Measurements from ENCODE around the gene ETS2.

The ETS2 gene

GRCh38 chr21:38802050-38803026 is 3.4 kb upstream of the ETS2 start:
- DNase-seq, result no peak

GRCh38 chr21:38803075-38803660 is 2.6 kb upstream of the ETS2 start:
- DNase-seq, result no peak

DNA sequence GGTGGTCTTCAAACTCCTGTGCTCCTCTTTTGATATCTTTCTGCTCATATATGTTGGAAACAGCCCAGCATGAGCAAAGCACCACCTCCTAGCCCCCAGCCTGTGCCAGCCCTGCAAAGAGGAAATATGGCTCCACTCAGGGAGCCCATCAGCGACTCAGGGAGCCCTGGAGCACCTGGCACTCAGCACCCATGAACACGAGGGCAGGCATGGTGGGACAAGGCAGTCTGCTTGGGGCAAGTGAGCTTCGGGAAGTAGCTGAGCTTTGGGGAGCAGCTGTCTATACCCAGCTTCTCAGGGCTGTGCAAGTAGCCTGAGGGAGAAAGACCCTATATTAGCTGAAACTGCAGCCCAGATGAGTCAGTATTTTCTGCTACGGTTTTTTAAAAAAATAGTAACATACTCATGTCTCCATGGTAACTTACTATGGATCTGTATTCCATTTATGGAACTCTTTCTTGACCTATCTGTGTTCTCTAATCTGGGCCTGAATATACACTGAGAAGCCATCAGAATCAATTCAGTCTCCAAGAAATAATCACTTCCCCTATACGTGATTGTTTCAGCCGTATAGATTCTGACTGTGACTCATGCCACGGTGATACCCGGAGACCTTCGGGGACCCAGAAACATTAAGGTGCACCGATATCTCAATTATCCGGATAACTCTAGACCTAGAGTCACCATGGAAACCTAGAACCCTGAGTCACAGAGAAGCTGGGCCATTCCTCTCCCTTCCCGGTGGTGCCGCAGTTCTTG is 1.5 kb upstream of the ETS2 start:
- peak; percentile 50 for DNase-seq

- DNase-seq, result peak; percentile 59
Measured at GRCh38 chr21:38804789-38805327, 871 bp upstream of the ETS2 start.

DNA sequence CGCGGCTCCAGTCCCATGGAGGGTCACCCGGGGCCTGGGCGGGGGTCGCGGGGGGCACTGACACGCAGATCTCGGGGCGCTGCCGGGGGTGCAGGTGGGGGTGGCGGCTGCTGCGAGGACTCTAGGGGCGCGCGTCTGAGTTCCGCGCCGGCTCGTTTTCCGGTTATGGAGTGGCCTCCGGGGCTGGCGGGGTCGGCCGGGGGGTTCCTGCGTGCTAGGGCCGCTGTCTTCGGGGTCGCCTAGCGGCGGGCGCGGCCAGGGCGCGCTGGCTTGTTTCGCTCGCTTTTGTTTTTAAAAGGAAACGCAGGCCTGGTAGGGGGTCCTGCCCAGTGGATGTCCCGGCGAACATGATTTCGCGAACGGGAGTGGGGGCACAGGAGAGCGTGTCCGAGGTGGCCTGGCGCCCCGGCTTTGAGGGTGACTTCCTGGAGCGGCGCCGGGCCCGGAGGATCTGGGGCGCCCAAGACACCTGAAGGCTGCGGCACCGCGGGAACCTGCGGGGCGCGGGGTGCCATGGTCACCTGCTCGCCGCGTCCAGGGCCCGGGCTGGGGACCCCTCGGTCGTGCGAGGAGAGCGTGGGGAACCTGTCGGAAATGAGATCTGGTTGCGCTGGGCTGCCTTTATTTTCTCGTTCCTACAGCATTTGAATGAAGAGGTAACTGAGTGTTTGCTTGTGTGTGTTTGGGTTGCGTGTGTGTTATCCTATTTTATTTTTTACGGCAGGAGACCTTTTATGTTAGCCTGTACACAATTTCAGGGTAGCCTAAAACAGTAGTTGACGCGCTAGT is 618 bp downstream of the ETS2 start:
- peak; percentile 35 for DNase-seq

DNA sequence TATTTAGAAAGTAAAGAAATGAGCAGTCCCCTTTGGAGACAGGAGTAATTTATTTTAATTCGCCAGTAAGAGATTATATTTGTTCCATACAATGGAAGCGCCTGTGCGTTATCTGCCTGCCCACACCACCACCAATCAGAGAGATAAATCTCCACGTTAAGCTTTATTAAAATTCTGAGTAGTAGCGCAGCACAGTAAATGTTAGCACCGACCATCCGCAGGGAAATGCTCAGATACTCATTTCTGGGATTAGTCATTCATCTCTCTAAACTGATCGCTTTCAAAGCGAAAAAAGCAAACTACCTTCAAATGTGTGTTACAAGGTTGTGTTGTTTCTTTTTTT is 1.2 kb downstream of the ETS2 start:
- peak; percentile 47 for DNase-seq

DNA sequence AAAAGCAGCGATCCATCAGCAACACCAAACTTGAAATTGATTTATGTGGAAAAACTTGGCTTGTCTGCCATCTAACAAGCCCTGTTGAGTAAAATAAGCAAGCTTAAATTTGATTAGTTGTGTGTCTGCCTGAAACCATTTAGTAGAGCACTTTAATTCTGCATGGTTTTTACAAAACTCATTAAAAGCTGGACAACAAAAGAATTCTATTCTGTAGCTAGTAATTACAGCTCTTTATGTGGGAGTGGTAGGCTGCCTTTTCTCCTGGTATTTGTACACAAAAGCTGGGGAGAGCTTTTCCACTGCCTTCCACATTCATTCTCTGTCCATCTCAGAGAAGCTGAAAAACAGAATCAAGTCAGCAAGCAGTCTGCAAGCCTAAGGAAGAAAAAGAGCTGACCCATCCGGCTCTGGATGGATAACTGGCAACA is 1.7 kb downstream of the ETS2 start:
- peak; percentile 24 for DNase-seq

DNA sequence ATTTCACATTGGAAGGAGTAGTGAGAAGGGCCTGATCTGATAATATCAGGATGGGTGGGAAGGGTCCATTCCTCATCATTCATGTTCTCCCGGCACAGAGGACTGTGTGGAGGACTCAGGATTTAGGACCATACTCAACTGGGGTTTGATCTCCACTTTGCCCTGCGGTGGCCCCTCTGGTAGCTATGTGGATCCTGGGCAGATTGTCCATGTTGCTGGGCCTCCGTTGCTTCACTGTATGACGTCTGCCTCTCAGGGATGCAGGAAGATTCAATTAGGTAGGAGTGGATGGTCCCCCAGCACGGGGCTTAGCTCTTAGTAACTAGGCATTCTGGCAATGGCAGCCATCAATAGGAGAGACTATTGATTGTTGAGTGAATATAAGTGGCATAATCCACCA is 2.3 kb downstream of the ETS2 start:
- no peak for DNase-seq

DNA sequence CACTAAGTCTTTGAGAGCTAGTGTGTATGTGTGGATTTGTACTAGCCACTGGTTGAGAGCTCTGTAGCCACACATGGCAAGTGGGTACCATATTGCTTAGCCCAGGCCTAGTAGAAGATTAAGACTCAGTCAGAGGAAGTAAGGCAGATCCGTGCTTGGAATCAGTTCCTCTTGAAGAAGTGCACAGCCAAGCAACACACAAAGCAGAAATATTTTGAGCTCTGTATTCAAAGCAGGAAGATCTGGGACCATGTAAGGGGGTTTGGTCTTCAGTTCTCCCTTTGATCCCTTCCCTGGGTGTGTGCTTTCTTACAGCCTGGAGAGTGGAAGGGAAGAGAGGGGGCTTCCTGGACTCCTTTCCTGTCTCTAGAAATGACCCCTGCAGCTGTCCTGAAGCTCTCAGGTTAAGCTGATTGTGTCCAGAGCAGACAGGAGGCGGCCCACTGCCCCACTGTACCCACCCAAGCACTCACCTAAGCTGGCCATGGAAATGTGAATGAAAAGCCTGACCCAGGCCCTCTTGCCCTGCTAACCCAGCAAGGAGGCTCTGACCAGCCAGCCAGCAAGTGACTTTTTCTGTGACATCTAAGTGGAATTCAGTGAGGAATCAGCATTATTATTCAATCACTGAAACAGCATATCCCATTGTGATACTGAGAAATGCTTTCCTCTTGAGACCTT is 3.6 kb downstream of the ETS2 start:
- DNase-seq, result peak; percentile 82

- DNase-seq, result no peak
Measured at GRCh38 chr21:38810034-38810825, 4.5 kb downstream of the ETS2 start.

GRCh38 chr21:38810826-38811164 is 5.1 kb downstream of the ETS2 start:
- DNase-seq, result no peak

GRCh38 chr21:38811257-38811656 is 5.5 kb downstream of the ETS2 start:
- peak; percentile 97 for DNase-seq

GRCh38 chr21:38813143-38813542 is 7.4 kb downstream of the ETS2 start:
- no peak for DNase-seq

DNA sequence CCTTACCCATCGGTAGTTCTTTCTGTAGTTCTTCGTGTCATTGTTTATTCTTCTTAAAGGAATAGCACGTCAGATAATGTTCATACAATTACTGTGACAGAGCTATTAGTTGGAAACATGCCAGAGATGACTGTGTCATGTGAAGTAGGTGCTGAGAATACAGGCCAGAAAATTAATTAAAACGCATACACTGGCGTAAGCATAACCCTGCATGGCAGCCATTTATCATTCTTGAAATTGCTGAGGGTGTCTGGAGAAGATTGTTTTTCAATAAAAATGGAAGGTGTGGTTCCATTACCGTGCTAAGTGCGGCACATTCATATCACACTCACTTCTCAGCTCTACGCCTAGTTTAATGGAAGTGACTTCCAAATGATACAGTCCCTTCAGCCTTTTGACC is 7.8 kb downstream of the ETS2 start:
- no peak for DNase-seq

GRCh38 chr21:38814126-38815059 is 8.7 kb downstream of the ETS2 start:
- no peak for DNase-seq

GRCh38 chr21:38815060-38815405 is 9.3 kb downstream of the ETS2 start:
- DNase-seq, result no peak

DNA sequence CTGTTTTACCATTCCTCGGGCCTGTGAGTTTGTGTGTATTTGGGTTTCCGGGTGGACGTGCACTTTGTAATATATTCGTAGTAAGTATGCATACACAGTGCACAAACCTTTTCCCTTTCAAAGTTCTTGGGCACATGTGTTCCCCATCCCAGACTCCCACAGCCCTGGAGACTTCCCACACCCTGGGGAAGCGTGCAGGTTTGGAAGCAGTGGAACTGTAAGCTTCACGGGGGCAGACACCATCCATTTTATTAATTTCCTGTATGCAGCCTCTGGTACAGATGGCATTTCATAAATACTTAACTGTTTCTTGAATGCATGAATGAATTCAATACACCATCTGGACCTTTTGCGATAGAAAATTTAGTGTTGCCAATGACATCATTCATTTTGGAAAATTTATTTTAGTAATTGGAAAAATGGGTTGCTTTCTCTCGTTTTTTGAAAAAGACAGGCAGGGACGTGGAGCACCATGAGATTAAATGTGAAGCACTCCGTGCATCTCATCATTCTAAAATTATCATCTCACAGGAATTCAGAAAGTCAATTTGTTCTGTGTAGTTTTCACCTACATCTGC is 10.8 kb downstream of the ETS2 start:
- DNase-seq, result no peak

DNA sequence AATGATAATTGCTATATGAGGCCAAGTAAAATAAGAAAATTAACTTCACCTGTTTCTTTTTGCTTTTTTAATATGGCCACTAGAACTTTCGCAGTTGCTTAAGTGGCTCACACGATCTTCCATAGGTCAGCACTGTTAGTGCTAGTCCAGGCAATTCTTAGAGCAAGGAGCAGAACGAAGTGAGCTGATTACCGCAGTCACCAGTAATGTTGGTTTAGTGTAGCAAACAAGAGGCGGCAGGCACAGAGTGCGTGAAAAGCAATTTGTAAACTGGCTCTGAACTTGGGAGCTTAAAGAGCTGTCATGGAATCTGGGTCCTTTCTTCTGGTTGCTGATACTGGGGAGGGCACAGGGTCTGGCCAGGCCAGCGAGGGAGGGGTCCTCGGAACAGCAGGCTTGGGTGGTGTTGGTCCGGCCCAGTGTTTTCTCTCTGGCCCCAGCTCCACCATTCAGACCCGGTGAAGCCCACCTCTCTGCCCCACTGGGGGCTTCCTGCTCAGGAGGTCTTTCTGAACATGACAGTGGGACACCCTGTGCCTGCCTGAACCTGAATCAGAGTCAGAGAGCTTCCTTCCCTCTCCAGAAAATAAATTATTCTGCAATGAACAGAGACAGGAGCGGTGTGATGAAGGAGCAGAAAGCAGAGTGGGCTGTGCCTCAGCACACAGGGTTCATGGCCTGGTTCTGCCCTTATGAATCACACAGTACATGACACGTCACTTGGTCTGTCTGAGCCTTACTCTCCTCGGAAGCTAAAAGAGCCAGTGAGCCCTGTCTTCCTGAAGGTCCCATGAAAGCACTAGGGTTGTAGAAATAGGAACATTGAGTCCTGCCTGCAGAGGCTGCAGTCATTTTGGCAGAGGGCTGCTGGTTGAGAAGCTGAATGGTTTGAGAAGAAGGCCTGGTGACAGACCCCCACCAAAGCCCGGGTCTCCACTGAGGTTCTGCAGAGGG is 11.9 kb downstream of the ETS2 start:
- peak; percentile 81 for DNase-seq

GRCh38 chr21:38818325-38818723 is 12.6 kb downstream of the ETS2 start:
- DNase-seq, result no peak

Data from inflammatory macrophage treated with lipopolysaccharide for 4 hours (primary cell).